ENCODE results near the gene DGKH.

DNA sequence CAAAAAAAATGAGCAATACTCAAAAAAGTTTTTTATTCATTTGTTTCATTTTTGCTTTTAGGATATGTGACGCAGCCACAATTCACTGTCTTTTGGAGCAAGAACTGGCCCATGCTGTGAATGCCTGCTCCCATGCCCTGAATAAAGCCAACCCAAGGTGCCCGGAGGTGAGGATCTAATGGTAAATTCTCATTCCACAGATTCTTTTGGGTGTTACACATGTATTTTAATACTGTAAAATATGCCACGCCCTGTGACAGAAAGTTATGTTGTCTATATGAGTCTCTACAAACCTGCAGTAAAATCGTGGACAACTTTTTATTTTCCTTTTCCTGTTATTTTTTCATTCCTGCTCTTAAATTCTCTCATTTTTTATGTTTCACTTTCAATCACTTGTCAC is 166.0 kb downstream of the DGKH start:
- TF ChIP-seq CSRNP1 (CRISPR knock-in tag; IDR thresholded peaks at IDR 0.05) (no peak), ZNF547 (CRISPR knock-in tag; IDR thresholded peaks at IDR 0.05) (no peak), NR2C2 (CRISPR knock-in tag; IDR thresholded peaks at IDR 0.05; ENCODE audit: borderline replicate concordance) (no peak), BCL3 (CRISPR knock-in tag; IDR thresholded peaks at IDR 0.05) (no peak), ZKSCAN1 (IDR thresholded peaks at IDR 0.05; ENCODE audit: low read length) (no peak), JUNB (CRISPR knock-in tag; IDR thresholded peaks at IDR 0.05; ENCODE audit: borderline replicate concordance) (no peak), ZBTB43 (CRISPR knock-in tag; conservative IDR thresholded peaks at IDR 0.05) (no peak)
